Lower leg skin (tissue), 4 donors: ENCODE results near the gene MECR. TPM values are rescaled to one million over a fixed set of nuclear protein-coding genes. Genes with fewer than 3 reads are reported as not detected.

Source experiments
- DNase-seq, 2 donors: peaks; one replicate each; pipeline ENCODE4 v3.0.0-alpha.2; 2019; ENCODE audit warnings: low spot score in 2 of 2
- H3K4me3 ChIP-seq: fragments of 200-600 bp; sonication (generic); 2 replicates; pipeline ENCODE4 v1.5.1; 2017; ENCODE audit warnings: mild to moderate bottlenecking, low read depth; ENCODE audit not compliant: poor library complexity, severe bottlenecking
- CTCF ChIP-seq, 3 donors: fragments of 450-650 bp; IDR thresholded peaks; one replicate each; pipeline ENCODE4 v1.5.1; 2016; ENCODE audit warnings: antibody characterized with exemption in 3 of 3, mild to moderate bottlenecking in 3 of 3, moderate library complexity in 2 of 3
- POLR2A ChIP-seq, 2 donors: fragments of 450-650 bp; IDR thresholded peaks; one replicate each; pipeline ENCODE4 v1.6.1; 2016 to 2017; ENCODE audit warnings: antibody characterized with exemption in 2 of 2, mild to moderate bottlenecking in 1 of 2, moderate library complexity in 1 of 2
- WGBS, 2 donors: methylation state at CpG; one replicate each; pipeline ENCODE4 v1.1.5; 2018; 5-methylcytosine and 5-hydroxymethylcytosine counted together
- intact Hi-C: fragments of 100-400 bp; cut with DNase I; formaldehyde crosslinking; loops from one replicate; pipeline ENCODE4 v1.15.0; 2023; ENCODE audit warnings: low total_unique reads
- total RNA-seq, 4 donors: library from RNA; depleted of rRNA; stranded (reverse); fragments of >200 nt; gene quantifications; one replicate each; pipeline ENCODE4 v1.1.0, GENCODE V29; 2016

The MECR gene
- total RNA-seq, 4 donors from 2014 or later, result 23.2 to 28.3 (median 25.3) TPM

DNA sequence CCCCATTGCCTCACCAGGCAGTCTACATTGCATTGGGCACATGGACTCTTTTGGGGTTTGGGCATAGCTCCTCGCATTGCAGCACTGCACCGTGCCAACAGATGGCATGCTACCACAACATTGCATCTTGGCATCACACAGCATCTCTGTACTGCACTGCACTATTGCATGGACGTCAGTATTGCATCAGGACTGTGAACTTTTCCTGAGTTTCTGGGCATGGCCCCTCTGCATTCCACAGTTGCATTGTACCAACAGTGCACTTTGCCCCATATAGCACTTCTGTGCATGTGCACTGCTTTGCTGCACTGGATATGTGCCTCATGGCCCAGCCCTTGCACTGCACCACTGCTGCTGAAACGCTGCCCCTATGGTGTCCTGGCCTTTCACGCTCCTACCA lies 15.1 kb upstream of the MECR start:
- intact Hi-C loops, result loop anchor here (5.0 to 10.0 kb wide), 2 partner anchors 166 to 459 kb away; no protein-coding TSS in a partner anchor
- no peak for DNase-seq
- WGBS, 2 donors, result 56 to 60% methylated on average over 5 of the region's 5 CpGs
- H3K4me3 ChIP-seq, result no peak overlapping the region
- TF ChIP-seq POLR2A (IDR thresholded peaks at IDR 0.05) (no peak), CTCF (IDR thresholded peaks at IDR 0.05) (no peak)

DNA sequence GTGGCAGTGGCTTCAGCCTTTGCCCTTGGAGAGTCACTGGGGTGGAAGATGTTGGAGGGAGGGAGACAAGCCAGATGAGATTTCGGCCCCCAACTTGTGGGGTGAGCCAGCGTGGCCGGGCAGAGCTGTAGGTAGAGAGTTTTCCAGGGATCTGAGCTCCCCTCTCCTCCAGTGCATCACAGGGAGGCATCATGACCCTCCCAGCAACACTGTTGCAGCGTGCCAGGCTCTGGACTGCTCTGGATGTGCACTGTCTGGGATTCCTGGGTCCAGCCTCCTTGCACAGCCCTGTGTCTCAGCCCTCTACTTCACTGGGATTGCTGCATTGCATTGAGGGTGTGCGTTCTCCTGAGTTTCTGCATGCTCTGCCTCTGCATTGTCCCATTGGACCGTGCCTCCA lies 14.5 kb upstream of the MECR start:
- no peak overlapping the region for H3K4me3 ChIP-seq
- intact Hi-C loops, result loop anchor here (5.0 to 10.0 kb wide), 2 partner anchors 167 to 460 kb away; no protein-coding TSS in a partner anchor
- WGBS, 2 donors, result 81 to 91% methylated on average over 5 to 6 of the region's 6 CpGs
- TF ChIP-seq CTCF (IDR thresholded peaks at IDR 0.05), result no peak
- no peak for TF ChIP-seq POLR2A (IDR thresholded peaks at IDR 0.05)
- DNase-seq, result no peak

- H3K4me3 ChIP-seq, result no peak overlapping the region
- 56 to 61% methylated on average over 3 of the region's 3 CpGs for WGBS, 2 donors
- no peak for DNase-seq
- intact Hi-C loops, result loop anchor here (10.0 kb wide), 1 partner anchor 461 kb away; no protein-coding TSS in a partner anchor
- TF ChIP-seq POLR2A (IDR thresholded peaks at IDR 0.05) (no peak), CTCF (IDR thresholded peaks at IDR 0.05) (no peak)
Measured at GRCh38 chr1:29243871-29244200, 13.1 kb upstream of the MECR start.

DNA sequence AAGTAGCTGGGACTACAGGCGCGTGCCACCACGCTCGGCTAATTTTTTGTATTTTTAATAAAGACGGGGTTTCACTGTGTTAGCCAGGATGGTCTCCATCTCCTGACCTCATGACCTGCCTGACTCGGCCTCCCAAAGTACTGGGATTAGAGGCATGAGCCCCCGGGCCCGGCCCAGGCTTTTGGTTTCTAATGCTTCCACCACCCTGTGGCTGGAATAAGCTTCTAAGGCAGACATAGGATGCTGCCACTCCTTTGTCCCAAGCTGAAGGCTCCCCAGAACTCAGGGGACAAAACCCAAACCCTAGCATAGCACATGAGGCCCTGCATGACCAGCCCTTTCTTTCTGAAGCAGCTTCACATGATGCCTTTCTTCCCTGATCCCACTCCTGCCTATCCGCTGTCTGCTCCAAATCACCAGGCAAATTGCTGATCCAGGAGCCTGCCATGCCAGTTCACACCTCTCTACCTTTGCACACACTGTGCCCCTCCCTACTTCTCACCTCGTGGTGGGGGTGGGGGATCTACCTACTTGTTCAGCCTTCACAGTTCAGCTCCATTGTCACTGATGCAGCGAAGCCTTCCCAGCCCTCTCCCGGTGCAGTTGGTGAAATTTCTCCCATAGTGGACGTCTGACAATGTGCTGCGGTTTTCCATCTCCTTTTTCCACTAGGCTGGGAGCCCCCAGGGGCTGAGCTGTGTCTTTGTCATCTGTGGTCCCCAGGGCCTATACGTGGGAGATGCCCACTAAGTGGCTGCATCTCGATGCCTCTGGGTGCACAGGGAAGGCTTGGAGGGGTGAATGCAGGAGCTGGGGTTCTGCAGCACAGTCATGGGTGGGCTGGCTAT lies 12.5 kb upstream of the MECR start:
- DNase-seq, result no peak
- intact Hi-C loops, result loop anchor here (10.0 kb wide), 1 partner anchor 462 kb away; no protein-coding TSS in a partner anchor
- WGBS, 2 donors, result 79 to 84% methylated on average over 16 of the region's 16 CpGs
- TF ChIP-seq POLR2A (IDR thresholded peaks at IDR 0.05) (no peak), CTCF (IDR thresholded peaks at IDR 0.05) (no peak)
- no peak overlapping the region for H3K4me3 ChIP-seq

GRCh38 chr1:29240986-29241385 lies 10.3 kb upstream of the MECR start:
- WGBS, 2 donors, result 76 to 89% methylated on average over 2 of the region's 2 CpGs
- no peak for DNase-seq
- TF ChIP-seq CTCF (IDR thresholded peaks at IDR 0.05), result no peak
- TF ChIP-seq POLR2A (IDR thresholded peaks at IDR 0.05), result no peak
- intact Hi-C loops, result loop anchor here (10.0 kb wide), 1 partner anchor 464 kb away; no protein-coding TSS in a partner anchor
- H3K4me3 ChIP-seq, result no peak overlapping the region
